Amniotic epithelial cell (primary cell): ENCODE measurements around the gene GMPPB.
"Not testable (repeated sequence)": the region's sequence is repeated elsewhere in the genome, so short reads cannot be mapped to it uniquely, and the experiment has no call there.

Source experiments
- DNase-seq: peaks from one replicate; pipeline ENCODE4 v3.0.0-alpha.2; 2010; ENCODE audit warnings: low read depth

The GMPPB gene

GRCh38 chr3:49713336-49714105, 10.2 kb downstream of the GMPPB start:
- DNase-seq = no peak

DNA sequence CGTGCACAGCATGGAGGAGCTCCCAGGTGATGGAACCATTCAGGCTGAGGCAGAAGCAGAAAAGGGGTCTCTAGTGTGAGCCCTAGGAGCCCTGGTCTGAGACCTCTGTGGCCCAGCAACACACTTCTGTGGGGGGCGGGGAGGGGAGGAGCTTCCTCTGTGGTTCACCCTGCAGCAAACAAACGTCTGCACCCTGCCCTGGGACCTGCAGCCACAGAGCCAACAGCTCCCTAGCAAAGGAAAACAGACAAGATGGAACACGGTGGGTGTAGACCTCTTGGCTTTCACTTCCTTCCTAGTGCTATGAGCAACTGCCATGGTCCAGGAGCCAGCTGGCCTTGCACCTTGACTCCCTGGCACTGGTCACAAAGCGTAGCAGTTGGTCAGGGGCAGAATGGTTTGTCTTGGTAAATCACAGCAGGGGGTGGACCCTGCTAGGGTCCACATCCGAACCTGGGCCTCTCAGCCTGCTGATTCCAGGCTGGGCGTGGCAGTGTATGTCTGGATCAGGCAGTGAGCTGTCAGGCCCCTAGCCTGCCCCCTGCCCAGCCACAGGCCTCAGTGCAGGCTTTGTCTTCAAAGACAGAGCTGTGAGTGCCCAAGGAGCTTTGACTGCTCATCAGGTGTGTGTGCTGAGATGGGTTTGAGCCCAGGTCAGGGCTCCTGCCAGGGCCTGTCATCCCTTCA, 11.0 kb downstream of the GMPPB start:
- no peak for DNase-seq

DNA sequence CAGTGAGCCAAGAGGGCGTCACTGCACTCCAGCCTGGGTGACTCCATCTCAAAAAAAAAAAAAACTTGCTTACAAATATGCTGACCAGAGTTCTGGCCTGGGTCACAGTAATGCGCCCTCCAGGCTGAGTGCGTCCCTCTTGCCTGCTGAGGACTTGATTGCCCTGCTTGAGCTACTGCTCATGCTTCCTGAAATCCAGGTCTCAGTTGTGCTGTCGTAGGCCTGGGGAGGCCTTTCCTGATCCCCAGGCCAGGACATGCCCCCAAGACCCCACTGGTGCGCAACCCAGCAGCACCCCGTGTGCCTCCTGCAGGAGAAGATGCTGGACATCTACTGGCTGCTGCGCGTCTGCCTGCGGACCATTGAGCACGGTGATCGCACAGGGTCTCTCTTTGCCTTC, 11.6 kb downstream of the GMPPB start:
- no peak for DNase-seq

- no peak for DNase-seq
Observed at GRCh38 chr3:49711489-49711888, 12.3 kb downstream of the GMPPB start.

DNA sequence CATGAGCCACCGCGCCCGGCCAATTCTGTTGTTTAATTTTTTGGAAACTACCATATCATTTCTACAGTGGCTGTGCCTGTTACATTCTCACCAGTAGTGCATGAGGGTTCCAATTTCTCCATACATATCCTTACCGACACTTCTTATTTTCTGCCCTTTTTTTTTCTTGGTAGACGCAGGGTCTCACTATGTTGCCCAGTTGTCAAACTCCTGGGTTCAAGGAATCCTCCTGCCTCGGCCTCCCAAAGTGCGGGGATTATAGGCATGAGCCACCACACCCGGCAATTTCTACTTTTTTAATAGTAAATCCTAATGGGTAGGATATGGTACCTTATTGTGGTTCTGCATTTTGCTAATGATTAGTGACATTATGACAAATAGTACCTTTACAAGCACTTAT, 13.9 kb downstream of the GMPPB start:
- no peak for DNase-seq

GRCh38 chr3:49707113-49707480, 16.7 kb downstream of the GMPPB start:
- DNase-seq = no peak

DNA sequence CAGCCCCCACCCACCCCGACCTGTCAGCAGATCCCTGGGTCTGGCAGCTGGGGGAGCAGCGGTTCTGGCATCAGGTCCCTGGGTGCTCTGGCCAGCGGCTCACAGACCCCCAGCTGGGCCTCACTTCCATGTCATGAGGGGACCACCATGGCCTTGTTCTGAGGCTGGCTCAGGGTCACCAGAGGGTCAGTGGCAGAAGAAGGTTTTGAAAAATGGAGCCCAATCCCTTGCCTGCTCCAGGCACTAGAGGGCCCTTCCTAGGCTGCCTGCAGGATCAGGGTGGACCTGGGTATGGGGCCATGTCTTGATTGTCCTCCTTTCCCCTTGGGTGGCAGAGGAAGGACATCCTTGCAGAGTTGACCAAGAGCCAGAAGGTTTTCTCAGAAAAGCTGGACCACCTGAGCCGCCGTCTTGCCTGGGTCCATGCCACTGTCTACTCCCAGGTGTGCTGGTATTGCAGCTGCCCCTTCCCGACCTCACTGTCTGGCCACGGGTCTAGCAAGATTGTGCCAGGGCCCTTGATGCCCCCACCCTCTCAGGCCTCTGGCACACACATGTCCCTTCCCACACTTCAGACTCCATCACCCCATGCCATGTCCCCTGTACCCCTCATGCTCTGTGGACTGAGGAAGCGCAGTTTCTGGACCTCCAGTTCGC, 17.2 kb downstream of the GMPPB start:
- no peak for DNase-seq

DNA sequence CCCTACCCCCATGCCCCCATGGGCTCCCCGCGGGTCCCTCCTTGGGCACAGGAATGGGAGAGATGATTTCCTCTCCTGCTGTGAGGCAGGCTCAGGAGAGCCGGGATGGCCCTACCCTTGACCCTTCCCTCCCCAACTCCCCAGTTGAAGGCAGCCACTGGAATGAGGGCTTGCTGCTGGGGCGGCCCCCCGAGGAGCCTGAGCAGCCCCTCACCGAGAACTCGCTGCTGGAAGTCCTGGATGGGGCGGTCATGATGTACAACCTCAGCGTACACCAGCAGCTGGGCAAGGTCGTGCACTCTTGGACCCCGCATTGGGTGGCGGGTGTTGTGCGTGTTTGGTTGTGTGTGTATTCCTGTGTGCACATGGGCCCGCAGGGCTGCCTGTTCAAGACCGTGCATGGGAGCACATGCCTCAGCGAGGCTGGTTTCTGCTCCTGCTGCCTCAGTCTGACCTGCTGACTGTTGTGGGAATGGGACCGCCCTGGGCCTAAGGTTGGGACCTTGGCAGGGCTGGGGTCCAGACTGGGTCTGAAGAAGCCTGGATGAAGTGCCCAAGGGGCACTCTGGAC, 18.3 kb downstream of the GMPPB start:
- DNase-seq = no peak

- no peak for DNase-seq
Observed at GRCh38 chr3:49704629-49705028, 19.1 kb downstream of the GMPPB start.

GRCh38 chr3:49703956-49704355, 19.8 kb downstream of the GMPPB start:
- DNase-seq = no peak

GRCh38 chr3:49703443-49703927, 20.3 kb downstream of the GMPPB start:
- peak; percentile 54 for DNase-seq

- DNase-seq = no peak
Observed at GRCh38 chr3:49702672-49703071, 21.1 kb downstream of the GMPPB start.

DNA sequence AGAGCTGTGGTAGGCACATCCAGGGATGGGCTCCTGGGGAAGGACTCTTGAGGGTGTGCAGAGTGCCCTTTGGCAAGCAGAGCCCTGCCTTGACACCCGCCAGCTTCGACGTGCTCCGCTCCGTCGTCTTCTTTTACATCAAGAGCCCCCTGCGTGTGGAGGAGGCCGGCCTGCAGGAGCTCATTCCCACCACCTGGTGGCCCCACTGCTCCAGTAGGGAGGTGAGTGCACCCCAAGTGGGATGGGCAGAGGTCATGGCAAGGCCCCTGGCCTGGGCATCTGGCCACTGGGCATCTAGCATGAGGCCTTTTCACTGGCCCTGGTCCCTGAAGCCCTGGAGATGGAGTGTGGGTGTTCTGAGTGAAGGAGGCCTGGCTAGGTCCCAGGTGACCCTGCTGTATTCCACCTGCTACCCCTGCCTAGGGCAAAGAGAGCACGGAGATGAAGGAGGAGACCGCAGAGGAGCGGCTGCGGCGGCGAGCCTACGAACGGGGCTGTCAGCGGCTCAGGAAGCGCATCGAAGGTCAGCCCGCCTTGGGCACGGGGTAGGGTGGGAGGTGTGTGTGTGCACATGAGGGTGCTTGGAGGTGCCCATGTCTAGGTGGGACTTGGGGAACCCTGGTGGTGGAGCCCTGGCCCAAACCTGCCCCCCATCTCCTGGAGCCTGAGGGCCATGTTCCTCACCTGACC, 22.2 kb downstream of the GMPPB start:
- DNase-seq = no peak

- DNase-seq = no peak
Observed at GRCh38 chr3:49700453-49701128, 23.2 kb downstream of the GMPPB start.

DNA sequence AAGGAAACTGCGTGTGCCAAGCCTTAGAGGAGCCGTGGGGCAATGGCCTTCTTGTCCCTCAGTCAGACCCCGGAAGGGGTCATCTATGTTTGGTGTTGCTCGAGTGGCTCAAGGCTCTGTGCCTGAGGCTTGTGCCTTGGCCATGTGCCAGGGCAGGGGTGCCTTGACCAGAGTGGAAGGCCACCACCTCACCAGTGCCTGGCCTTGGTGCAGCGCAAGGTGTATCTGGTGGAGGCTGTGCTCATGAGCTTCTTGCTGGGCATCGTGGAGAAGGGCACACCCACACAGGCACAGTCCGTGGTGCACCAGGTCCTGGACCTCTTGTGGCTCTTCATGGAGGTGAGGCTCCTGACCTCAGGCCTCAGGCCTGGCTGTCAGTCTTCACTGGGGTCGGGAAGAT, 23.7 kb downstream of the GMPPB start:
- no peak for DNase-seq

- DNase-seq = peak; percentile 81
Observed at GRCh38 chr3:49699281-49699979, 24.3 kb downstream of the GMPPB start.

DNA sequence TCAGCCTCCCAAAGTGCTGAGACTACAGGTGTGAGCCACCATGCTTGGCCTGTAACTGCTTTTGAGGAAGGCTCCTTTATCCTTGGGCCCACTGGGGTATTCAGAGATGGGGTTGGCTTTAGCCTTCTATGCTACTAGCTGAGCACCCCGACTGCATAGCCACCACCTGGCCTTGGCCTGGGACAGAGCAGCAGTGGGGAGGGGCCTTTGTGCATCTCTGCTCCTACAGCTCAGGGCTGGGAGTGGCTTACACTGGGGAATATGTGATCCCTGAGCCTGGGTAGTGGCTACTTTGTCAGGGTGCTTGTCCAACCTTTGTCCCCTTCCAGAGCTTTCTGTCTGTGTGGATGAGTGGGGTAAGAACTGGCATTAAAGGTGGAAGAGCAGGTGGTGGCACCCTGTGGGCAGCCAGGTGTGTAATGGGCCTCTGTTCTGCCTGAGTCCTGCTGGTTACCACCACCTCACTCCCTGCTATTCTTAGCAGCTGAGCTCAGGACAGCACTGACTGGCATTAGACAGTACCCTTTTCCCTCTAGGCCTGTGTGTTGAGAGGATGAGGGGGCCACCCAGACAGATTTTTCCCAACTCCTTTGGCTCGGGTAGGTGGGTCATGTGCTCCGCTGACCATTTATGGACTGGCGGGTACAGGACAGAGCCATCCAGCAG, 28.3 kb downstream of the GMPPB start:
- not testable (repeated sequence) for DNase-seq

DNA sequence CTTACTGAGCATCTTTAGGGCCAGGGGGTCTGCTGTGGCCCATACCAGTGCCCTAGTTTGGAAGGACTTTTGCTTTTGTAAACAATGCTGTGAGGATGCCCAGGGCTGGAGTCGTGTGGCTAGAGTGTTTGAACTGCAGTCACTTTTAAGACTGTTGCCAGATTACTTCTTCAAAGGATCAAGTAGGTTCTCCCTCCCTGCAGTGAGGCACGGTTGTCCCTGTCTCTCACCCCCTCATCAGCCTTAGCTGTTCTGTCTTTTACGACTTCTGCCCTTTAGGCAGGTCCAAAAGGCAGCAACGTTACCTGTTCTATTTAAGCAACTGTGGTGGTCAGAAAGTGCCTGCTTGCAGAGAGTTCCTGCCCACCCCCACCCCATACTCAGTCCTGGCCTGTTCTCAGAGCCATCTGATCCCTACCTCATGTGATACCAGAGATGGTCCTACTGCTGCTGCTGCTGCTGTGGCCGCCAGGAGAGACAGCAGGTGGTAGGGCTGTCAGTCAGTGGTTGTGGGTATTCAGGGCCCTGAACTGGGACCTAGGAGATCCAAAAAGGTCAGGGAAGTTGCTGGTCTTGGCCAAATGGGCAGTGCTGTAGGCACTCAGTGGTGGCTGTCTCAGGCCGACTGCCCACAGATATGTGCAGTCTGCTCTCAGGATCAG, 29.2 kb downstream of the GMPPB start:
- DNase-seq = not testable (repeated sequence)

GRCh38 chr3:49691481-49691880, 32.3 kb downstream of the GMPPB start:
- not testable (repeated sequence) for DNase-seq

DNA sequence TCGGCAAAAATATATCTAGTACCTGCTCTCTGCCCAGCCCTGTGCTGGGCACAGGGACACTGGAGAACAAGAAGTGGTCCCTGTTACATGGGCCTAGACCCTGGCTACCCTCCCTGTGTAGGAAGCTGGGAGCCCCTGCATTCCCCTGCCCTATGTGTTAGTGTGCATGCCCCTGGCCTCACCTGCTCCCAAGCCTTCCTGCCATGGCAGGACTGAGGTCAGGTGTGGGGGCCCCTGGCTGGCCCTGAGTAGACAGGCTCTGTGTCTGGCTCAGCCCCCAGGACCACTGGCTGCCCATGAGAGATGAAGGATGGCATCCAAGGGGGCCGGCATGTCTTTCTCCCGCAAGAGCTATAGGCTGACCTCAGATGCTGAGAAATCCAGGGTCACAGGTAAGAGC, 32.9 kb downstream of the GMPPB start:
- DNase-seq = not testable (repeated sequence)
